GM18873 (cell line): ENCODE measurements around the gene ECHDC3.
"Not testable (repeated sequence)": the region's sequence is repeated elsewhere in the genome, so short reads cannot be mapped to it uniquely, and the experiment has no call there.

Experiments used
- ATAC-seq: cut with Tn5 transposase; IDR thresholded peaks from one replicate; pipeline ENCODE4 v1.9.1; 2021; ENCODE audit warnings: mild to moderate bottlenecking, moderate library complexity, moderate number of reproducible peaks; ENCODE audit not compliant: unreplicated experiment, low FRiP score

The ECHDC3 gene

GRCh38 chr10:11714750-11715365 lies 27.3 kb upstream of the ECHDC3 start:
- no peak for ATAC-seq

- ATAC-seq = no peak
Measured at GRCh38 chr10:11715815-11716494, 26.2 kb upstream of the ECHDC3 start.

GRCh38 chr10:11716686-11717085 lies 25.5 kb upstream of the ECHDC3 start:
- no peak for ATAC-seq

GRCh38 chr10:11719496-11720259 lies 22.5 kb upstream of the ECHDC3 start:
- no peak for ATAC-seq

GRCh38 chr10:11720260-11720741 lies 21.9 kb upstream of the ECHDC3 start:
- no peak for ATAC-seq

- ATAC-seq = no peak
Measured at GRCh38 chr10:11721806-11722205, 20.4 kb upstream of the ECHDC3 start.

- ATAC-seq = no peak
Measured at GRCh38 chr10:11723359-11723758, 18.8 kb upstream of the ECHDC3 start.

GRCh38 chr10:11724938-11725776 lies 17.0 kb upstream of the ECHDC3 start:
- no peak for ATAC-seq

GRCh38 chr10:11725912-11726311 lies 16.3 kb upstream of the ECHDC3 start:
- no peak for ATAC-seq

GRCh38 chr10:11727563-11727962 lies 14.6 kb upstream of the ECHDC3 start:
- ATAC-seq = no peak

- ATAC-seq = no peak
Measured at GRCh38 chr10:11728353-11728752, 13.8 kb upstream of the ECHDC3 start.

- ATAC-seq = no peak
Measured at GRCh38 chr10:11729790-11730315, 12.3 kb upstream of the ECHDC3 start.

GRCh38 chr10:11730779-11731178 lies 11.4 kb upstream of the ECHDC3 start:
- ATAC-seq = no peak

- not testable (repeated sequence) for ATAC-seq
Measured at GRCh38 chr10:11736767-11737166, 5.4 kb upstream of the ECHDC3 start.

- ATAC-seq = not testable (repeated sequence)
Measured at GRCh38 chr10:11737258-11738032, 4.7 kb upstream of the ECHDC3 start.

- ATAC-seq = no peak
Measured at GRCh38 chr10:11740907-11741306, 1.3 kb upstream of the ECHDC3 start.

GRCh38 chr10:11741608-11742007 lies 574 bp upstream of the ECHDC3 start:
- no peak for ATAC-seq

- ATAC-seq = no peak
Measured at GRCh38 chr10:11742779-11743298, 657 bp downstream of the ECHDC3 start.
